Adrenal gland (tissue), 12 donors: ENCODE data around the gene CDK1. TPM values are rescaled to one million over a fixed set of nuclear protein-coding genes. Genes with fewer than 3 reads are reported as not detected.

Experiments used
- DNase-seq, 7 donors: peaks; one replicate each; pipeline ENCODE4 v3.0.0-alpha.2; 2019 to 2020
- H3K27ac ChIP-seq, 5 donors: fragments of 200-600 bp; sonication (generic) in 4 of 5; 1 replicate in 3 of 5; 2 replicates in 2 of 5; pipeline versions ENCODE4 v1.5.1 to v1.8.0; 2016 to 2020; ENCODE audit warnings: mild to moderate bottlenecking in 1 of 5
- H3K27me3 ChIP-seq: fragments of 200-600 bp; 2 replicates; pipeline ENCODE4 v1.8.0; 2021
- H3K36me3 ChIP-seq, 2 donors: fragments of 200-600 bp; replicated peaks in 1 of 2; 1 replicate in 1 of 2; 2 replicates in 1 of 2; pipeline versions ENCODE4 v1.5.1 to v1.8.0; 2018 to 2022
- H3K4me1 ChIP-seq, 2 donors: fragments of 200-600 bp; replicated peaks in 1 of 2; 1 replicate in 1 of 2; 2 replicates in 1 of 2; pipeline versions ENCODE4 v1.5.1 to v1.8.0; 2018 to 2021
- H3K4me3 ChIP-seq, 4 donors: fragments of 200-600 bp; sonication (generic) in 3 of 4; one replicate each; pipeline ENCODE4 v1.5.1; 2016 to 2018
- H3K9me3 ChIP-seq, 3 donors: fragments of 200-600 bp; sonication (generic) in 1 of 3; replicated peaks in 1 of 3; 1 replicate in 2 of 3; 2 replicates in 1 of 3; pipeline versions ENCODE4 v1.5.1 to v1.8.0; 2016 to 2021
- CTCF ChIP-seq, 6 experiments: fragments of 450-650 bp in 4 of 6; fragments of 200-600 bp in 2 of 6; sonication (generic) in 1 of 6; IDR thresholded peaks; 1 replicate in 5 of 6; 2 replicates in 1 of 6; pipeline versions ENCODE4 v1.5.1 to v1.8.0; 2016 to 2021; ENCODE audit warnings: antibody characterized with exemption in 6 of 6, mild to moderate bottlenecking in 2 of 6, moderate library complexity in 1 of 6
- POLR2A ChIP-seq, 2 donors: fragments of 450-650 bp; IDR thresholded peaks; one replicate each; pipeline ENCODE4 v1.6.1; 2017; ENCODE audit warnings: antibody characterized with exemption in 2 of 2, mild to moderate bottlenecking in 2 of 2, moderate library complexity in 1 of 2
- WGBS, 4 donors: extraction: QIAGEN DNeasy Blood & Tissue Kit in 2 of 4; methylation state at CpG; one replicate each; pipeline versions ENCODE4 v1.1.5 to v1.1.7; 2013 to 2017; 5-methylcytosine and 5-hydroxymethylcytosine counted together
- intact Hi-C, 2 donors: fragments of 100-400 bp; cut with DNase I; formaldehyde crosslinking; loops; one replicate each; pipeline versions ENCODE4 v1.14.1 to v1.15.0; 2022 to 2023
- polyA plus RNA-seq, 3 donors: library from polyadenylated mRNA; stranded (reverse); fragments of 200-250 nt in 2 of 3; fragments of 350-450 nt in 1 of 3; fragmentation: Illumina TruSeq in 1 of 3; extraction: RNeasy Lipid Tissue Mini Kit (QIAGEN cat#74804) in 1 of 3; gene quantifications; one replicate each; pipeline ENCODE4 v1.2.3, GENCODE V29; 2013 to 2014
- total RNA-seq, 9 donors: library from RNA; depleted of rRNA in 4 of 9; stranded (reverse); fragments of >200 nt in 4 of 9; fragments of 120-200 nt in 1 of 9; fragmentation: NEBNext Ultra II Directional in 1 of 9; extraction: Animal tissue kit (Norgen Biotek cat#: 25700) in 1 of 9; gene quantifications; one replicate each; pipeline versions ENCODE4 v1.1.0 to v1.2.4, GENCODE V29; 2013 to 2023
- donor health status: healthy with polysubstance abuse.
- donor health status: Bipolar disorder and iron deficiency.
- donor health status: DM: yes; HTN: yes; CAD: no.
- donor health status: DM: no; HTN: no; CAD: no.
- donor health status: DM: no; HTN: no; CAD: no.
- donor health status: DM: yes; HTN: yes; CAD: no.

CDK1 gene
- total and polyA plus RNA-seq, 12 donors: 1.1 to 44.3 (median 2.4) TPM

- WGBS, 4 donors: 79 to 83% (median 81%) methylated on average over 6 of the region's 6 CpGs
- Histone ChIP-seq H3K27ac (no peak overlapping the region), H3K4me3 (no peak overlapping the region), H3K27me3 (peaks cover 8% of the 10 kb centered on the region), H3K36me3 (no peaks in the 10 kb centered on the region), H3K4me1 (no peaks in the 10 kb centered on the region), H3K9me3 (no peaks in the 10 kb centered on the region)
- TF ChIP-seq CTCF (IDR thresholded peaks at IDR 0.05): no peak
- DNase-seq: no peak
- intact Hi-C loops: no loop called here
Measured at GRCh38 chr10:60767424-60767823, 10.9 kb upstream of the CDK1 start.

- 56 to 67% (median 59%) methylated on average over 2 of the region's 2 CpGs for WGBS, 4 donors
- no peaks in the 10 kb centered on the region for H3K36me3 ChIP-seq
- intact Hi-C loops: no loop called here
- no peak for DNase-seq
- peaks cover 4% of the 10 kb centered on the region for H3K27me3 ChIP-seq
- TF ChIP-seq POLR2A (IDR thresholded peaks at IDR 0.05) (no peak), CTCF (IDR thresholded peaks at IDR 0.05) (no peak)
- no peak overlapping the region for H3K27ac ChIP-seq
- no peaks in the 10 kb centered on the region for H3K9me3 ChIP-seq
- H3K4me1 ChIP-seq: no peaks in the 10 kb centered on the region
- no peak overlapping the region for H3K4me3 ChIP-seq
Measured at GRCh38 chr10:60769406-60769805, 8.9 kb upstream of the CDK1 start.

GRCh38 chr10:60777696-60778213 is 523 bp upstream of the CDK1 start:
- Histone ChIP-seq H3K27ac (no peak overlapping the region), H3K9me3 (no peaks in the 10 kb centered on the region), H3K36me3 (no peaks in the 10 kb centered on the region), H3K4me3 (peak overlapping the region in 2 of 4 donors; percentile 5 to 74), H3K4me1 (peaks cover 4 to 8% of the 10 kb centered on the region in 2 donors), H3K27me3 (no peaks in the 10 kb centered on the region)
- intact Hi-C loops: no loop called here
- WGBS, 4 donors: 39 to 43% (median 42%) methylated on average over 9 of the region's 9 CpGs
- no peak for TF ChIP-seq CTCF (IDR thresholded peaks at IDR 0.05)
- no peak for TF ChIP-seq POLR2A (IDR thresholded peaks at IDR 0.05)
- DNase-seq: no peak

- no peak for DNase-seq
- H3K4me3 ChIP-seq: peak overlapping the region in 2 of 4 donors; percentile 7 to 74
- H3K27me3 ChIP-seq: no peaks in the 10 kb centered on the region
- peaks cover 4 to 8% of the 10 kb centered on the region in 2 donors for H3K4me1 ChIP-seq
- H3K36me3 ChIP-seq: no peaks in the 10 kb centered on the region
- no peaks in the 10 kb centered on the region for H3K9me3 ChIP-seq
- intact Hi-C loops: no loop called here
- 10 to 14% (median 10%) methylated on average over 14 to 17 of the region's 17 CpGs for WGBS, 4 donors
- no peak for TF ChIP-seq POLR2A (IDR thresholded peaks at IDR 0.05)
- H3K27ac ChIP-seq: no peak overlapping the region
Measured at GRCh38 chr10:60778971-60779796, 906 bp downstream of the CDK1 start.

GRCh38 chr10:60781661-60782060 is 3.4 kb downstream of the CDK1 start:
- no peak for DNase-seq
- no peaks in the 10 kb centered on the region for H3K27me3 ChIP-seq
- no peak overlapping the region for H3K27ac ChIP-seq
- H3K4me1 ChIP-seq: peaks cover 4 to 8% of the 10 kb centered on the region in 2 donors
- H3K9me3 ChIP-seq: no peaks in the 10 kb centered on the region
- intact Hi-C loops: no loop called here
- H3K36me3 ChIP-seq: no peaks in the 10 kb centered on the region
- TF ChIP-seq CTCF (IDR thresholded peaks at IDR 0.05): no peak
- TF ChIP-seq POLR2A (IDR thresholded peaks at IDR 0.05): no peak
- no peak overlapping the region for H3K4me3 ChIP-seq
